GM19193 (cell line): ENCODE measurements around the gene LGSN.

Experiments used
- POLR2A ChIP-seq: IDR thresholded peaks from 4 replicates; pipeline ENCODE4 v1.6.1; 2011; ENCODE audit not compliant: insufficient read depth, insufficient read length; ENCODE audit errors: extremely low read depth

The LGSN gene

GRCh38 chr6:63261820-63262219, 58.0 kb downstream of the LGSN start:
- TF ChIP-seq POLR2A = no peak

- no peak for TF ChIP-seq POLR2A
These were observed 60.6 kb downstream of the LGSN start for GRCh38 chr6:63259153-63259552.

- no peak for TF ChIP-seq POLR2A
These were observed 69.8 kb downstream of the LGSN start for GRCh38 chr6:63249875-63250482.

GRCh38 chr6:63246581-63246980, 73.2 kb downstream of the LGSN start:
- no peak for TF ChIP-seq POLR2A

GRCh38 chr6:63245909-63246308, 73.9 kb downstream of the LGSN start:
- TF ChIP-seq POLR2A = no peak

- no peak for TF ChIP-seq POLR2A
These were observed 74.4 kb downstream of the LGSN start for GRCh38 chr6:63245420-63245819.

GRCh38 chr6:63236398-63236817, 83.4 kb downstream of the LGSN start:
- no peak for TF ChIP-seq POLR2A
